ENCODE data around the gene CAMTA1.

The CAMTA1 gene

GRCh38 chr1:7811476-7811875, 1026.2 kb downstream of the CAMTA1 start:
- no peaks in the 10 kb centered on the region for H3K79me2 ChIP-seq (ENCODE audit: insufficient read depth, low read length)
- H3K4me1 ChIP-seq (ENCODE audit: insufficient read depth, low read length): no peaks in the 10 kb centered on the region
- TF ChIP-seq EZH2 (IDR thresholded peaks at IDR 0.05; ENCODE audit: borderline replicate concordance, low read depth, low read length, severe bottlenecking): no peak
- no peak for TF ChIP-seq CTCF (IDR thresholded peaks at IDR 0.05; ENCODE audit: borderline replicate concordance, extremely low read depth, low read length, poor library complexity, severe bottlenecking)
- ATAC-seq (ENCODE audit: insufficient read depth, low read depth) (no peak), DNase-seq (no peak)
- no peak overlapping the region for H3K4me2 ChIP-seq (ENCODE audit: insufficient read depth, low read length)
- no peaks in the 10 kb centered on the region for H4K20me1 ChIP-seq (ENCODE audit: insufficient read depth, low read length)
- no peaks in the 10 kb centered on the region for H3K27me3 ChIP-seq (ENCODE audit: insufficient read depth, low read length, poor library complexity)
- H3K9ac ChIP-seq (ENCODE audit: low read depth, low read length): no peak overlapping the region
- H3K4me3 ChIP-seq (ENCODE audit: low read depth in 1 of 2, low read length in 2 of 2): no peak overlapping the region
- H2AFZ ChIP-seq (ENCODE audit: low read depth, low read length): no peak overlapping the region
- H3K9me3 ChIP-seq (ENCODE audit: insufficient read depth, low read length, severe bottlenecking): peaks cover 12% of the 10 kb centered on the region
- H3K36me3 ChIP-seq (ENCODE audit: insufficient read depth, low read length): no peaks in the 10 kb centered on the region
- H3K27ac ChIP-seq (ENCODE audit: low read length): no peak overlapping the region

- no peaks in the 10 kb centered on the region for H4K20me1 ChIP-seq (ENCODE audit: insufficient read depth, low read length)
- H3K9me3 ChIP-seq (ENCODE audit: insufficient read depth, low read length, severe bottlenecking): peaks cover 12% of the 10 kb centered on the region
- no peak overlapping the region for H3K9ac ChIP-seq (ENCODE audit: low read depth, low read length)
- no peak overlapping the region for H3K4me3 ChIP-seq (ENCODE audit: low read depth in 1 of 2, low read length in 2 of 2)
- no peaks in the 10 kb centered on the region for H3K4me1 ChIP-seq (ENCODE audit: insufficient read depth, low read length)
- no peak overlapping the region for H2AFZ ChIP-seq (ENCODE audit: low read depth, low read length)
- TF ChIP-seq EZH2 (IDR thresholded peaks at IDR 0.05; ENCODE audit: borderline replicate concordance, low read depth, low read length, severe bottlenecking) (no peak), CTCF (IDR thresholded peaks at IDR 0.05; ENCODE audit: borderline replicate concordance, extremely low read depth, low read length, poor library complexity, severe bottlenecking) (no peak)
- no peak overlapping the region for H3K4me2 ChIP-seq (ENCODE audit: insufficient read depth, low read length)
- no peaks in the 10 kb centered on the region for H3K36me3 ChIP-seq (ENCODE audit: insufficient read depth, low read length)
- H3K79me2 ChIP-seq (ENCODE audit: insufficient read depth, low read length): no peaks in the 10 kb centered on the region
- DNase-seq (no peak), ATAC-seq (ENCODE audit: insufficient read depth, low read depth) (no peak)
- H3K27ac ChIP-seq (ENCODE audit: low read length): no peak overlapping the region
- no peaks in the 10 kb centered on the region for H3K27me3 ChIP-seq (ENCODE audit: insufficient read depth, low read length, poor library complexity)
These were observed 1028.6 kb downstream of the CAMTA1 start for GRCh38 chr1:7813677-7814373.

Data from DND-41 (cell line).